Esophagus muscularis mucosa (tissue), 4 donors: ENCODE data around the gene PRDM1.

Experiments used
- EP300 ChIP-seq: sonication (generic); formaldehyde crosslinking; IDR thresholded peaks from one replicate; pipeline ENCODE4 v1.6.1; 2017; ENCODE audit warnings: antibody characterized with exemption
- POLR2A ChIP-seq: fragments of 450-650 bp; IDR thresholded peaks from one replicate; pipeline ENCODE4 v1.6.1; 2017; ENCODE audit warnings: antibody characterized with exemption, moderate library complexity, mild to moderate bottlenecking, low read depth
- POLR2AphosphoS5 ChIP-seq, 2 donors: sonication (generic); formaldehyde crosslinking; IDR thresholded peaks; one replicate each; pipeline ENCODE4 v1.6.1; 2017; ENCODE audit warnings: antibody characterized with exemption in 2 of 2
- TF ChIP-seq, protein P1 (sequence below), 3 experiments: fragments of 200-600 bp in 2 of 3; fragments of 450-650 bp in 1 of 3; sonication (generic) in 2 of 3; IDR thresholded peaks; one replicate each; pipeline ENCODE4 v1.5.1; 2017 to 2019; ENCODE audit warnings: antibody characterized with exemption in 3 of 3, mild to moderate bottlenecking in 2 of 3, moderate library complexity in 1 of 3

DNA sequence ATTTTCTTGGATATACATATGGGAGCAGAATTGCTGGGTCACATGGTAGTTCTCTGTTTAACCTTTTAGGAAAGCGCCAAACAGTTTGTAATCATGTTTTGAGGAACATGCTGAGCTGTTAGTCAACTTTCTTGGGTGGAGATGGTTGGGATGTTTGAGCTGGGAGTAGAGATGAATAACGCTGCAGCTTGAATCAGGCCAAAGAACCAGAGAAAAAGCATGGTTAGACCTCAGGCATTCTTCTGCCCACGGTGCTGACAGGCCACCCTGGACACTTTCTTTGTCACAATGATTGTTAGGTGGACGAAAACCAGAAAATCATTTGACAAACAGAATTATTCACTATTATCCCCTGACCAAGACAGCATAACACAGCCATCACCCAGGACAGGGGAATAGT lies 66.8 kb downstream of the PRDM1 start:
- TF ChIP-seq, protein P1, sequence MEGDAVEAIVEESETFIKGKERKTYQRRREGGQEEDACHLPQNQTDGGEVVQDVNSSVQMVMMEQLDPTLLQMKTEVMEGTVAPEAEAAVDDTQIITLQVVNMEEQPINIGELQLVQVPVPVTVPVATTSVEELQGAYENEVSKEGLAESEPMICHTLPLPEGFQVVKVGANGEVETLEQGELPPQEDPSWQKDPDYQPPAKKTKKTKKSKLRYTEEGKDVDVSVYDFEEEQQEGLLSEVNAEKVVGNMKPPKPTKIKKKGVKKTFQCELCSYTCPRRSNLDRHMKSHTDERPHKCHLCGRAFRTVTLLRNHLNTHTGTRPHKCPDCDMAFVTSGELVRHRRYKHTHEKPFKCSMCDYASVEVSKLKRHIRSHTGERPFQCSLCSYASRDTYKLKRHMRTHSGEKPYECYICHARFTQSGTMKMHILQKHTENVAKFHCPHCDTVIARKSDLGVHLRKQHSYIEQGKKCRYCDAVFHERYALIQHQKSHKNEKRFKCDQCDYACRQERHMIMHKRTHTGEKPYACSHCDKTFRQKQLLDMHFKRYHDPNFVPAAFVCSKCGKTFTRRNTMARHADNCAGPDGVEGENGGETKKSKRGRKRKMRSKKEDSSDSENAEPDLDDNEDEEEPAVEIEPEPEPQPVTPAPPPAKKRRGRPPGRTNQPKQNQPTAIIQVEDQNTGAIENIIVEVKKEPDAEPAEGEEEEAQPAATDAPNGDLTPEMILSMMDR (IDR thresholded peaks at IDR 0.05): no peak
- TF ChIP-seq EP300: no peak
- TF ChIP-seq POLR2A: no peak
- no peak for TF ChIP-seq POLR2AphosphoS5 (IDR thresholded peaks at IDR 0.05)
